HG02763 (cell line): Measurements from ENCODE around the gene FRMD4A.

ENCODE experiments used
- ATAC-seq: cut with Tn5 transposase; IDR thresholded peaks from one replicate; pipeline ENCODE4 v1.9.1; 2021; ENCODE audit warnings: mild to moderate bottlenecking, moderate library complexity; ENCODE audit not compliant: unreplicated experiment

Gene FRMD4A

DNA sequence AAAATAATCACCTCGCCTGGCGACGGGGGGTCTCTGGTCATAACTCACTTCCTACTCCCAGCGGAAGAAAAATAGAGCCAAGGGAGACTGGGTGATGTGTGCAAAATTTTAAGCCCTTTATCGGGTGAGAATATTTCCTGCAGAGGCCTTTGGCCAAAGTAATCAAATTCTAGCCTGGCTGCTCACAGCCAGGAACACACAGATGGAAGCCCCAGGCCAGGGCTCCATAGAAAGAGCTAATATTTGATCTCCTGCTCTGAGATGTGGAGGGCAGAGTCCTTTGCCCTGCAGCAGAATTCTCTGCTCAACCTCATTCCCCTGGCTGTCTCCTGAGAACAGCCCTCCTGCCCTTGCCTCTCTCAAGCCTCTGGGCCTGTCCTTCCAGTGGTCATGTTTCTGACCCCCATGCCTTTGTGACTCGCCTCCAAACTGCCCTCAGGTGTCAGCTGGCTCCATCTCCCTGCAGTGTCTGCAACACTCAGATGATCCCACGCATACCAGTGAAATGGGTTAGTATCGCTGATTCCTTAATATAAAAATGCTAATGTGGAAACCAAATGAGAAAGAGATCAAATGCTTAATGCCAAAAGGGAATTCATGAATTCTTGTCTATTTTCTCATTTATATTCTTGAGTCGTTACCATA, 34.5 kb downstream of the FRMD4A start:
- ATAC-seq = no peak

DNA sequence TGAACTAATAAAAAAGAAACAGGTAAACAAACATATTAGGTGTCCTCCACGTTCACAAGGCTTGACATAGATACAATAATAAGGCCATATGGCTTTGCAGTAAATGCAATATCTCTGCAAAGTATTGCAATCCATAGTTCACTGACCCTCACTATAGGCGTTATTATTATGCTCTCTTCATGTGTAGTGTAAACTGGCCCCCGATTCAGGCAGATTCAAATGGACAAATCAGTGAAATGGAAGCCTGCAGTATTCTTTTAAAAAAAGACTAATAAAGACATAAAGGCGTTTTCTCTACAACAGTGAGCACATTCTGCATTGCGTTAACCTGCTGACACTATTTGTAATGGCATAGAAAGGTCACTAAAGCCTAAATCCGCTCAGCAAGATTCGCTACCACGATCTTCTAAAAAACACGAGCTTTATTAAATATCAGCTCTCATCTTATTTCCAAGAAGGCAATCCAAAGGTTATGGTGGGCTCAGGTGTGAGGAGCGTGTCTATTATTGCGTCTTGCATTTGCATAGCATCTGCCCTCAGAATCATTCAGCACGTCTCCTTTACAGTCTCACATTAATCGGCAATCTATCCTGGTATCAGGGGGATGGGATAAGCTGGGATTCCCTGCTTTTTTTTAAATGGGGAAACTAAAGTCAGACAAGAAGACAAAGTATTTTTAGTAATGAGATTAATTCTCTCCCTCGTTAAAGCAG, 36.2 kb downstream of the FRMD4A start:
- ATAC-seq = no peak

DNA sequence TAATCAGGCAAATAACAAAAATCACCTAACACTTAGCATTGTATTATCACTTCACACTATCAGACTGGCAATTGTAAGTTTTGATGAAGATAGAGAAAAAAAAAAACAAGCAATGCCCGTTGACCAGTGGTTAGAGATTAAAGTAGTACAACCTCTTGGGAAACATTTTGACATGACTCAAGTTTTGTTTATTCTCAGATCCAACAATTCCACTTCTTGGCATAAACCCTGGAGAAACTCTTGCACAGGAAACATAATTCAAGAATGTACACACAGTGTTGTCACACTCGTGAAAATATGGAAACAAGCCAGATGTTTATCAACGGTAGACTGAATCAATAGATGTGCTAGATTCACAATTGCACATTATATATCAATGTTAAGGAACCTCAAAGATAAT, 37.2 kb downstream of the FRMD4A start:
- no peak for ATAC-seq

DNA sequence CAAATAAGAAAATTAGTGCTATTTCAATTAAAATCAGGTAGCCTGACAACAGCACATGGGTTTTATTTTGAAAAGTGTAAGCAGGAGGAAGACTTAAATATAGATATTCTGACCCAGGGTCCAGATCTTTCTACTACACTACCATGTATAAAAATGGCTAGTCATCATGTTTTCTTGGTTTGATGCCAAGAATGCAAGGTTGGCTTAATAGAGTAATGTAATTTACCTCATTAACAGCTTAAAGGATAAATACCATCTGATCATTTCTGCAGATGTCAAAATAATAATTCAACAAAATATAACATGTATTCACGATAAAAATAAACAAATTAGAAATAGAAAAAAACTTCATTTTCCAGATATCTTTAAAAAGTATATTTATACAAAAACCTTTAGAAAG, 39.4 kb downstream of the FRMD4A start:
- no peak for ATAC-seq

DNA sequence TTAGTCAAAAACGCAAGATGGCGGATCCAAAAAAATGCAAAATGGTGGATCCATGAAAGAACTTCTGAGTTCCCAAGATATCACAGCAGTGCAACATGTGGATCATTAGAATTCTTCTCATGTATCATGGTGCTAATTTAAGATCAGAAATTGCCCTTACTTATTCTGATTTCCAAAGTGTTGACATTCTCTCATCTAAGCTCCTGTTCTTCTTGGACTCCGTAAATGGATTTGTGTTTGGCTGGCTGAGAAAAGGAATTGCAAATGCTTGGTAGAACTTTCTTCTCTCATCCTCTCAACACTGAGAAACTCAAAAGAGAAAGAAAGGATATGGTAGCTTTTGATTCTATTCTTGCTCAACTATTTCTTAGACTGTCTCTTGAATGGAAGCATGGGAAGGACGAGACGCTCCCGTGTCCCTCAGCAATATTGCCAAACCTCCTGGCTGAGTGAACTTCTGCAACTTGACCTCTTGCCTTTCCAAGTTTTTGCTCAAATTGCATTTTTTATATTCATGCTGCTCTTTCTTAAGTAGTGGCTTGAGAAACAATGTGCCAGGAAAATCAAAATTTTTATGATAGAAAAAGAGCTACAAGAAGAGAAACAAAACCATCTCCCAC, 44.7 kb downstream of the FRMD4A start:
- ATAC-seq = no peak

DNA sequence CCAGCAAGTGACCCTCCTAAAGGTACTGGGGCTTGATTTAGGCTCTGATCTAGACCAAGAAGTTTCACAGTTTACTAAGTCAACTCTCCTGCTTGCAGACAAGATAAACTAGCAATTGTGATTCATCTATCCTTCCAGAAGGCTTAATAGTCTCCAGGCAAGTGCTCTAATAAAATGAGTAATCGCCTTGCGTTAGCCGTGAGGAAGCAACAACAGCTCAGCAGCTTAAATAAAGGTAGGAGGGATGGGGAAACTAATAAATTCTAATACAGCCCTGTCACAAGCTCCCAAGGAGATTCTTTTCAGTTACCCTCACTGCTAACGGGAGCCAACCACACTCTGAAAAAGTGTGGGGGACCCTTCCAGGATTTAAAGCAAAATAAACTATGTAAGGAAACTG, 48.4 kb downstream of the FRMD4A start:
- ATAC-seq = no peak

DNA sequence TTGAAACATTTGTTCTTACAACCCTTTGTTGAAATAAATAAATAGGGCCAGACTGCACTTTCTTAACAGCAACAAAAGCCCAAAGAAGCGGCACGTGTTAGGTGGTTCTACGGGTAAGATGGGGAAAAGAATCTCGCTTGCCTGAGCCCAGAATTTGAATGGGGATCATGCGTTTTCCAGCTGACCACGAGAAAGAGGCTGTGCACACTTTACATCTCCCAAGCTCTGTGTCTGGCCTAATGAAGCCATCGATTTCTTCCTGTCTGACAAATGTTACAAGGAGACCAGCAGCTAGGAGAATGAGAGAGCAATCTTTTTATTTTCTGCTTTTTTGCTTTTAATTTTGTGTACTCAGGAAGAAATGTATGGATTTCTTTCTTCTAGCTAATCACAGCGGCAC, 52.2 kb downstream of the FRMD4A start:
- ATAC-seq = no peak

DNA sequence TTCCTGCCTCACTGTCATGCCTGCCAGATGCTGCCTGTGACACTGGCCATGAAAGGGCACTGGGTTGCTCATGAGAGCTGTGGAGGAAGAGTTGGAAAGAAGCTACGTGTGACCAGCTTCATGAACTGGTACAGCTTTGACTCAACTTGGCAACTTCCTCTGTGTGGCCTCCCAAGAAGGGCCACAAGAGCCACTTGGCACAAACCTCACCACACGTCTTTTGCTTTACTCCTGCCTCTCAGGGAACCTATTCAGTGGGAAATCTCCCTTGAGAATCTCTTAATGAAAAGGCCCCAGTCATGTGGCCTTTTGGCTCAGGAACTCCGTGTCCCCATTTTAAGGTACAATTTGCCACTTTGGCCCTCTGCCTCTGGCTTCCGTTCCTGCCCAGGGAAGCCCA, 54.5 kb downstream of the FRMD4A start:
- ATAC-seq = no peak

DNA sequence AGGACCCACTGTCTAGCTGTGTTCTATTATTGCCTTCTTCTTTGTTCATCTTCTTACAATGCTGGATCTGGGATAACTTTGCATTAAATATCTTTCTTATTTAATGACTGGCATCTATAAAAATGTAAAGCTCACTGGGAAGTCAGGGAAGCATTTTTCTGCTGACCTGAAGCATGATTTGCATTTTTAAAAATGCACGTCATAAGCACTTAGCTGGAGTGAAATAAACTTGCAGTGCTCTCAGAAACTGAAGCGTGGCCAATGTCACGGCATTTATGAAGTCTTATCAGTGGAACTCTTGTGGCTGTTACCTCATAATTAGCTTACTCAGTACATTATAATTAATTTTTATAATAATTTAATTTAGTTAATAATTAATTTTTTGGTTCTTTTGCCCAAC, 59.1 kb downstream of the FRMD4A start:
- ATAC-seq = no peak

DNA sequence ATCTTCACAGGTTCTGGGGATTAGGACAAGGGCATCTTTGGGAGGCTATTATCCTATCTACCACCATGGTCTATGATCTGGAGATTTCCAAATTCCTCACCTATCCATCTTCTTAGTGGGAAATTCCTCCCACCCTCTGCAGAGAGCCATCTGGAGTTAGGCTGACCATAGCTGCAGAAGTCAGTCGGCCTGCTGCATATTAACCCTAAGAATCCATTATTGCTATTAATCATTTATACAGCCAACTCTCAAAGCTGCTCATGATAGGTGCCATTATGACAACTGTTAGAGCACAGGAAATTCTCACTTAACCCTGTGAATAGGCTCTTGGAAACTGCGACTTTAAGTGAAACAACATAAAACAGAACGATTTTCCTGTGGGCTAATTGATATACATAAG, 60.4 kb downstream of the FRMD4A start:
- ATAC-seq = no peak

DNA sequence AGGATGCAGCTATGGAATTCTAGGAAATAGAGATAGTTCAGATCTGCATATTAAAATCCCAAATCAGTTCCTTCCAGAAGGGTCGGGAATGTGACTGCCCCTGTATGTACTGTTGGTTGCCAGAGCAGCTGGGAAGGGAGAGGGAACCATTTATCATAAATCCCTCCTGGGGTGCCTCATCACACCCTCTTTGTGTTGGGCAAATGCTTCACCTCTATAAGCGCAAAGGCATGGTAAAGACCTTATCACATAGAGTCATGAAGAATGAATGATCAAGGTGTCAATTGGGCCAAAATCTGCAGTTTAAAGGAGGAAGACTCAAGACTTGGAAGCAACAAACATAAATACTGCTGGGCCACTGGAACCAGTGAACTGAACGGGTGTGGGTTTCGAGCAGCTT, 65.0 kb downstream of the FRMD4A start:
- no peak for ATAC-seq

DNA sequence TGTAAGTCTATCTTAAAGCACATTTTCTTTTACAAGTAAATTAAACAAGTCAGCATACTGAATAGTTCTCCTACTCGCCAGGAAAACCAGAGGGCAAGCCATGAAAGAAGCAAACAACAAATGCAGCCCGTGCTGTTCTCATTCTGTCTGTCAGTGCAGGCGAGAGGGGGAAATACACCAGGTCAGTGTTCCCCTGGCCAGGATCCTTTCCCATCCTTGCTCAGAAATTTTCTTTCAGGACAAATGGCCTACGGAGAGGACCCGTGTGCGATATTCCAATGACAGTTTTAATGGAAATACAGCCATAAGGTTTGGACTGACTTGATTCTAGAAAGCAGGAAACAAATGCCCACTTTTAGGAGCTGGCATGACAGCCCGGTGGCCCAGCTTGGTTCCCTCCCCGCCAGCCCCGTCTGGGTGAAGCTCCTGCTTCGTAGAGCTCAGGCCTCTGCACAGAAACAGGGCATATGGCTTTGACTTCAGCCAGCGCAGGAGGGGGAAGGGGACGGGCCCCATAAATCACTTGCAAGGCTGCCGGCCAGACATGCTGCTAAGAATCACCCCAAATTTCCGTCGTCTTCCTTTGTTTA, 67.8 kb downstream of the FRMD4A start:
- no peak for ATAC-seq

DNA sequence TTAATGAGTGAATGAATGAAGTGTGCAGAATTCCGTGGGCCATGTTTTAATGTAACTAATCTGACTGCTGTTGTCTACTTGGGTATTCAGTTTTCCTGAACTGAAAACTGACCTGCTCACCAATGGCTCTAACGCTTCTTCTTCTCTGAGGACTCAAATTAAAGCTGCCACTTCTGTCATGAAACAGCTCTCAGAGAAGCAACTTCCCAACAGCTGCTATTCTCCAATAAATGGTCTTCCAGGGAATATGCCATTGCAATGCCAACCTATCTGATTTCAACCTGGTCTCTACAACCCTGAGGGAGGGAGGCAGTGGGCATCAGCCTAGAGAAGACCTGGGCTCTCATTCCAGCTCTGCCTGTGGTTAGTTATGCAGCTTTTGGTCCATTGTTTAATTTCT, 69.4 kb downstream of the FRMD4A start:
- ATAC-seq = no peak

DNA sequence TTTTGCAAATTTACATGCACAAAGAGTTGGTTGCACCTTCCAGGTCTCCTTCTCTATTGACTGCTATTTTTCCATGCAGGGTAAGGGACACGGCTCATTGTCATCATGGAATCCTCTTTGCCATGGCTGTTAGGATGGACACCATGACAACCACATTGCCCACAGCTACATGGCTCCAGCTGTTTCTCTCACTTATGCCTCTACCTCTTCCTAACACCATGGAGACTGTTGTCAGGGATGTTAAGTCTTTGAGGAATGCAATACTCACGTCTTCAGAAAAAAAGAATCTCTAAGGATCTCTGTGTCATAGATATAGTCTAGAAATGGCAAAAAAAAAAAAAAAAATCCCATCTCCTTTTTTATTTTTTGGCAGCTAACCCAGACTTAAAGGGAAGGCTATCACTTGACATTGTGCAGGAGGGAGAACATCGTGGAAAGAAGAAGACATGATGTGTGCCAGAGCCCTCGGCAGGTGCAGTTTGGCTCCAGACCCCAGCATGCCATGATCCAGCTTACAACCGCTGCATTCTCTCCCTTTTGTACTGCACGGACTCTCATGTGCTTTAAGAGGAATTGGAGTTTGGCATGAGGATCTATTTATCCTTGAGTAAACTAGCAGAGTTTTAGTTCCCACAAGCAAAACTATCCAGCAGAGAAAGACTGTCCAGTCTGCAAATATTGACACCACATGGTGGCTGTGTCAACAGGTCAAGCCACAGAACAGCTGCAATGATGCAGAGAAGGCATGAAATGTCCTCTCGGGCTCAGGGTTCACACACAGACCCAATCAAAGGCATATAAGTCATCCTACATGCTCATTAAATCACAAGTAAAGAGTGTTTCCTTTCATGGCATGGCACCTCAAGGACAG, 70.8 kb downstream of the FRMD4A start:
- no peak for ATAC-seq

DNA sequence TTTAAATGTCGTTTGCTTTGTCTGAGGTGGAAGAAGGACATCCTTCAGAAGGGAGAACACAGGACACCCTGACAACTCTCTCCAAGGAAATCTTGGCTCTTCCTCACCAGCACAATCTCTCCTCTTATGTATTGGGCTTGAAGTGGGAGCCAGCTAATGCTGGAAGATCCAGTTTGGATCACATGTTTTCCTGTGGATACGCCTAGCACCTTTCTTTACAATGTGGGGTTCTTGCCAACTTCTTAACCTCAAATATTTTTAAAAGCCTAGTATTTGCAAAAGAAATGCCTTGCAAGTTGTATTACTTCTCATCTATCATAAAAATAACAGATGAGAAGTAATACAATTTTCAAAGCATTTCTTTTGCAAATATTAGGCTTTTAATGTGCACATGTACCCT, 76.4 kb downstream of the FRMD4A start:
- no peak for ATAC-seq

DNA sequence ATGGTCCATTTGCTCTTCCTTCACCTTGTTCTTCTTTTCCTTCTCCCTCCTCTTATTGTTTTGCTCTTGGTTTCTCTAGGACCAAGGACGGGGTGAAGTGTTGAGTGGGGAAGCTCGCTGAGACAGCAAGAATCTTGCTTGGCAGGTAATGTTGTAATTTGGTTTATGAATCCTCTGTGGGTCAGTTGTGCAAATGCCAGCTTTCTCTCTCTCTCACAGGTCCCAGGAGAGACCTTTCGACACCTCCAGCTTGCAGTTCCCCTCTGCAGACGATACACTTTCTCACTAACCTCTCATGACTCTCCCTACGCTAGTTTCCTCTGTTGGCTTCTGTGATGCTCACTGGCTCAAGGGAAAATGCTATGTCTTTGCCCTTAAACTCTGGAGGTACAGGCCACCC, 77.0 kb downstream of the FRMD4A start:
- ATAC-seq = no peak

DNA sequence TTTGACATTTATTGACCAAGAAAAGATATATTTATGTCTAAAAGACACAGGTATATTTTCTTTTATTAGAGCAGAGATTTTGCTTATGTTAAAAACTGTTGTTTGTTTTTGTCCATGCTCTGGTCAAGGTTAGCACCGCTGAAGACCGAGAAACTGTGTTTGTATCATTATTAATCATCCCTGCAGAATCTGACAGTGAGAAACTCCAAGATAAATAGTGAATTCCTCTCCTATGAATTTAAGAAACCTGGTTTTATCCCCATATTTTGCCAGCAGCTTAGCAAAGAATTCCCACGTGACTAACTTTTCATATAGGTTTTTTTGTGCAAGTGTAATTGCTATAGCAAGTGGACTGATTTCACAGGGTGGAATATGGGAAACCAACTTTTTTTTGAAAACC, 77.6 kb downstream of the FRMD4A start:
- no peak for ATAC-seq

DNA sequence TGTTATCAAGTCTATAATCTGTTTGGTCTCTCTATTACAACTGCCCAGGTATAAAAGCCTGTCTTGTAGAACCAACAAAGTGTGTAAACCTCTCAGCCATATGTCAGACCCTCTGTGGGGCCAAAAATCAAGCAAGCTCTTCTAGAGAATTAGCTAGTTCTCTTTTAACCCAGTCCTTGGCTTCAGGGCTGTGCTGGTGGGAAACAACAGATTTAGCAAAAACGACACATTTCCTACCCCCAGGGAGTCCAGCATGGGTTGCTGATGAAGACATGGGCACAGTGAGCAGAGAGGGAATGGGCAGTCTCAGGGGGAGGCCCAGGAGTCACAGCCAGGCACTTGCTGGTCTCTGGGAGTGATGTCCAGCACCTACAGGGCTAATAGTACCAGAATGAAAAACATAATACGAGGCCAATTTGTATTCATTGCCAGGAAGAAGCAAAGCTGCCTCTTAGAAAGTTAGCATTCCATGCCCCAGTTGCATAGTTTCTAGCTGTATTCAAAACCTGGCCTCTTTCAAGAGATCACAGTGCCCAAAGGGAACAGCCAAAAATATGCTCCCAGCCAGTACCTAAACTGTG, 80.1 kb downstream of the FRMD4A start:
- ATAC-seq = no peak

DNA sequence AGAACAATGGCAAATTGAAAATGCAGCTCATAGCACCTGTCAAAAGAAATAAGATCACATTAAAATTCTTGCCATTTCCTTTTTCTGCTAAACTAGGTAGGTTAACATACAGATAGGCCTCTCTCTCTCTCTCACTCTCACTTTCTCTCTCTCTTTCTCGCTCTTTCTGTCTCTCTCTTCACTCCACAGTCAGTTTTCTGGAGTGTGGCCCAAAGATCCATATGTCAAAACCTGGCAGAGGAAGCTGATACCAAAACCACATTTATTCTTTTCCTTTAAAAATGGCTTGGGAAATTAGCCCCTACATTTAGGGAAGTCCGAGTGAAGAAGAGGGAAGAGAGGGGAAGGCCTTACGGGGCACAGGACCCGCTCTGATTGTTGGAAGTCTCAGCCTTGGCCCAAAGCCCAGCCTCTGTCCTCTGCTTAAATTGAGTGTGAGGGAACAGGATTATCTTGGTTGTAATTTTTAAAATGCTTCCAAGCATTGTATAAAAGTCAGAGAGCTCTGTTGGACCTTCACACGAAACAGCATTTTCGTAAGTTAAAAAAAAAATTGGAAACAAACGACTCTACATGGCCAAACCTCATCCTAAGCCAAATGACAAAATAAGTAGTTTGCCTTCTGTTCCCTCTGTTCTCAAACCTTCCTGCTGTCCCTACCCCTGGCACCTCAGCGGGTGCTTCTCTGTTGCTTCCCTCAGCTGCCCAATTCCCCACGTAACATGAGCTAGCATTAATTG, 83.2 kb downstream of the FRMD4A start:
- no peak for ATAC-seq

DNA sequence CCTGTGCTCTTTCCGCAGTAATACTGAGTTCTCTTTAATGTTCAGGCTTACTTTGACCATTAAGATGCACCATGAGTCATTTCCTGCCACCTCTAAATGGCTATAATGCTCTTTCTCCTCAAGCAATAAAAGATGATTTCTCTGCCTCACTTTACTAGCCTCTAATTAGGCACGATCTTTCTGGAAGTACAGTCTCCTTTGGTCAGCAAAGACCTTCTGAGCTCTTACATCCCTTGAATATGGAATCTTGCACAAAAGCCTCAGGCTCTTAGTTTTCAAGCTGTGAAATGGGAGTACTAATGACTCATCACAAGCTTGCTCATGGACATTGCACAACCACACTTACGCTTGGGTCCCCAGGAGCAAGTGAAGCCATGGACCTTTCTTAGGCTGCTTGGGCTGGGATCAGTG, 85.9 kb downstream of the FRMD4A start:
- ATAC-seq = no peak
